Umbilical cord (tissue), 2 donors: Measurements from ENCODE around the gene ZNF710. TPM values are rescaled to one million over a fixed set of nuclear protein-coding genes. Genes with fewer than 3 reads are reported as not detected.
"Not testable (repeated sequence)": the region's sequence is repeated elsewhere in the genome, so short reads cannot be mapped to it uniquely, and the experiment has no call there.

ENCODE experiments used
- DNase-seq: peaks from one replicate; pipeline ENCODE4 v3.0.0-alpha.2; 2015; ENCODE audit warnings: low spot score
- total RNA-seq: library from RNA; depleted of rRNA; stranded (reverse); fragments of >200 nt; gene quantifications from one replicate; pipeline ENCODE4 v1.2.3, GENCODE V29; 2014; ENCODE audit warnings: low replicate concordance; ENCODE audit not compliant: insufficient read depth

ZNF710 gene
- total RNA-seq, 1 donor from 2014 or later, result 9.4 TPM

- DNase-seq, result no peak
Observed at GRCh38 chr15:90058775-90059174, 57.7 kb downstream of the ZNF710 start.

- peak; percentile 88 for DNase-seq
Observed at GRCh38 chr15:90059208-90059985, 58.3 kb downstream of the ZNF710 start.

GRCh38 chr15:90060797-90061196, 59.7 kb downstream of the ZNF710 start:
- no peak for DNase-seq

- peak; percentile 71 for DNase-seq
Observed at GRCh38 chr15:90062023-90062442, 60.9 kb downstream of the ZNF710 start.

- DNase-seq, result peak; percentile 41
Observed at GRCh38 chr15:90062462-90062932, 61.4 kb downstream of the ZNF710 start.

- no peak for DNase-seq
Observed at GRCh38 chr15:90062973-90063769, 62.0 kb downstream of the ZNF710 start.

GRCh38 chr15:90063770-90064247, 62.7 kb downstream of the ZNF710 start:
- DNase-seq, result peak; percentile 63

GRCh38 chr15:90064911-90065681, 64.0 kb downstream of the ZNF710 start:
- DNase-seq, result no peak

- no peak for DNase-seq
Observed at GRCh38 chr15:90065682-90066049, 64.5 kb downstream of the ZNF710 start.

- no peak for DNase-seq
Observed at GRCh38 chr15:90067181-90067952, 66.2 kb downstream of the ZNF710 start.

- DNase-seq, result no peak
Observed at GRCh38 chr15:90067953-90068606, 67.0 kb downstream of the ZNF710 start.

GRCh38 chr15:90070623-90071022, 69.5 kb downstream of the ZNF710 start:
- DNase-seq, result not testable (repeated sequence)

- DNase-seq, result peak; percentile 87
Observed at GRCh38 chr15:90071220-90071807, 70.2 kb downstream of the ZNF710 start.

GRCh38 chr15:90072978-90073640, 72.0 kb downstream of the ZNF710 start:
- DNase-seq, result no peak

- no peak for DNase-seq
Observed at GRCh38 chr15:90074023-90074422, 72.9 kb downstream of the ZNF710 start.

GRCh38 chr15:90074916-90075315, 73.8 kb downstream of the ZNF710 start:
- DNase-seq, result no peak

GRCh38 chr15:90075420-90076289, 74.5 kb downstream of the ZNF710 start:
- DNase-seq, result peak; percentile 41

- no peak for DNase-seq
Observed at GRCh38 chr15:90076716-90077115, 75.6 kb downstream of the ZNF710 start.
